ENCODE results near the gene CHD3.
"Not testable (repeated sequence)": the region's sequence is repeated elsewhere in the genome, so short reads cannot be mapped to it uniquely, and the experiment has no call there.

Gene CHD3

GRCh38 chr17:7857713-7858521, 30.7 kb upstream of the CHD3 start, which contains the start of gene CYB5D1:
TSS of gene CYB5D1 (plus strand) at chr17:7858003. CDS start at chr17:7858135, 132 bp downstream.
- FAIRE-seq (no peak), DNase-seq (ENCODE audit: insufficient read length) (no peak)
- TF ChIP-seq TAF1 (IDR thresholded peaks at IDR 0.05; ENCODE audit: borderline replicate concordance, low read depth, low read length) (no peak), POLR2AphosphoS5 (IDR thresholded peaks at IDR 0.05; ENCODE audit: low read depth, low read length) (peak; percentile 14), POLR2A (IDR thresholded peaks at IDR 0.05; ENCODE audit: low read depth, low read length) (no peak; the same call in none of the 2 replicates)

- TF ChIP-seq POLR2AphosphoS5 (IDR thresholded peaks at IDR 0.05; ENCODE audit: low read depth, low read length) (no peak), TAF1 (IDR thresholded peaks at IDR 0.05; ENCODE audit: borderline replicate concordance, low read depth, low read length) (no peak), POLR2A (IDR thresholded peaks at IDR 0.05; ENCODE audit: low read depth, low read length) (no peak)
- DNase-seq (ENCODE audit: insufficient read length): peak; percentile 42
- no peak for FAIRE-seq
These were observed 30.1 kb upstream of the CHD3 start for GRCh38 chr17:7858522-7858810.

- FAIRE-seq: no peak
- TF ChIP-seq POLR2AphosphoS5 (IDR thresholded peaks at IDR 0.05; ENCODE audit: low read depth, low read length) (no peak), TAF1 (IDR thresholded peaks at IDR 0.05; ENCODE audit: borderline replicate concordance, low read depth, low read length) (no peak), POLR2A (IDR thresholded peaks at IDR 0.05; ENCODE audit: low read depth, low read length) (no peak)
- DNase-seq (ENCODE audit: insufficient read length): no peak
These were observed 29.6 kb upstream of the CHD3 start for GRCh38 chr17:7859028-7859427.

- TF ChIP-seq POLR2A (IDR thresholded peaks at IDR 0.05; ENCODE audit: low read depth, low read length) (no peak), TAF1 (IDR thresholded peaks at IDR 0.05; ENCODE audit: borderline replicate concordance, low read depth, low read length) (no peak), POLR2AphosphoS5 (IDR thresholded peaks at IDR 0.05; ENCODE audit: low read depth, low read length) (no peak)
- DNase-seq (ENCODE audit: insufficient read length) (no peak), FAIRE-seq (no peak)
These were observed 25.7 kb upstream of the CHD3 start for GRCh38 chr17:7862692-7863437.

GRCh38 chr17:7864384-7864783, 24.2 kb upstream of the CHD3 start:
- not testable (repeated sequence) for DNase-seq (ENCODE audit: insufficient read length); FAIRE-seq

GRCh38 chr17:7864995-7865650, 23.5 kb upstream of the CHD3 start:
- TF ChIP-seq POLR2A (IDR thresholded peaks at IDR 0.05; ENCODE audit: low read depth, low read length) (no peak), POLR2AphosphoS5 (IDR thresholded peaks at IDR 0.05; ENCODE audit: low read depth, low read length) (no peak), TAF1 (IDR thresholded peaks at IDR 0.05; ENCODE audit: borderline replicate concordance, low read depth, low read length) (no peak)
- DNase-seq (ENCODE audit: insufficient read length): no peak
- FAIRE-seq: no peak

GRCh38 chr17:7867881-7868329, 20.7 kb upstream of the CHD3 start:
- FAIRE-seq: no peak
- no peak for DNase-seq (ENCODE audit: insufficient read length)
- TF ChIP-seq TAF1 (IDR thresholded peaks at IDR 0.05; ENCODE audit: borderline replicate concordance, low read depth, low read length) (no peak), POLR2A (IDR thresholded peaks at IDR 0.05; ENCODE audit: low read depth, low read length) (no peak), POLR2AphosphoS5 (IDR thresholded peaks at IDR 0.05; ENCODE audit: low read depth, low read length) (no peak)

GRCh38 chr17:7873051-7873450, 15.5 kb upstream of the CHD3 start:
- TF ChIP-seq POLR2A (IDR thresholded peaks at IDR 0.05; ENCODE audit: low read depth, low read length): 0 out of 2 replicates have a peak, but pooled peaks have one; percentile 27
- TF ChIP-seq TAF1 (IDR thresholded peaks at IDR 0.05; ENCODE audit: borderline replicate concordance, low read depth, low read length): no peak
- no peak for TF ChIP-seq POLR2AphosphoS5 (IDR thresholded peaks at IDR 0.05; ENCODE audit: low read depth, low read length)
- DNase-seq (ENCODE audit: insufficient read length) (no peak), FAIRE-seq (no peak)

- TF ChIP-seq POLR2A (IDR thresholded peaks at IDR 0.05; ENCODE audit: low read depth, low read length): no peak
- no peak for TF ChIP-seq POLR2AphosphoS5 (IDR thresholded peaks at IDR 0.05; ENCODE audit: low read depth, low read length)
- no peak for TF ChIP-seq TAF1 (IDR thresholded peaks at IDR 0.05; ENCODE audit: borderline replicate concordance, low read depth, low read length)
- FAIRE-seq (no peak), DNase-seq (ENCODE audit: insufficient read length) (no peak)
These were observed 12.7 kb upstream of the CHD3 start for GRCh38 chr17:7875804-7876370.

- TF ChIP-seq POLR2A (IDR thresholded peaks at IDR 0.05; ENCODE audit: low read depth, low read length) (no peak), POLR2AphosphoS5 (IDR thresholded peaks at IDR 0.05; ENCODE audit: low read depth, low read length) (no peak), TAF1 (IDR thresholded peaks at IDR 0.05; ENCODE audit: borderline replicate concordance, low read depth, low read length) (no peak)
- no peak for FAIRE-seq
These were observed 10.4 kb upstream of the CHD3 start for GRCh38 chr17:7878234-7878633.

More at GRCh38 chr17:7878234-7878633, 10.4 kb upstream of the CHD3 start:
- no peak for DNase-seq (ENCODE audit: insufficient read length)

Data from GM12892 (cell line).